HepG2 (cell line): ENCODE measurements around the gene PIP5KL1. TPM values are rescaled to one million over a fixed set of nuclear protein-coding genes. Genes with fewer than 3 reads are reported as not detected.
A peak's percentile ranks its signal among the peaks of the same experiment; 100 is the strongest.

Source experiments
- ATF7-NPFF ChIP-seq: sonication (generic); formaldehyde crosslinking; IDR thresholded peaks from 2 replicates; pipeline ENCODE4 v1.8.1; 2023; ENCODE audit warnings: mild to moderate bottlenecking, low read depth, missing genetic modification reagents, moderate library complexity
- GABPA ChIP-seq, 2 experiments: IDR thresholded peaks; 2 replicates each; pipeline ENCODE4 v1.6.1; 2011 to 2016; ENCODE audit warnings: low read depth in 2 of 2, low read length in 1 of 2, missing biosample characterization in 1 of 2, missing genetic modification characterization in 1 of 2
- HNRNPH1 ChIP-seq: fragments of 200-400 bp; formaldehyde crosslinking; optimal IDR thresholded peaks from 2 replicates; pipeline ENCODE3; 2017; ENCODE audit warnings: mild to moderate bottlenecking, low read depth, low read length
- KDM5A ChIP-seq: fragments of 200-600 bp; sonication (generic); IDR thresholded peaks from 2 replicates; pipeline ENCODE4 v1.7.0; 2018; ENCODE audit warnings: antibody characterized with exemption, mild to moderate bottlenecking, low read length, borderline replicate concordance
- MED1 ChIP-seq: sonication (generic); formaldehyde crosslinking; IDR thresholded peaks from 2 replicates; pipeline ENCODE4 v1.4.0; 2020; ENCODE audit warnings: missing genetic modification reagents
- MTA1 ChIP-seq: sonication (generic); formaldehyde crosslinking; IDR thresholded peaks from 2 replicates; pipeline ENCODE4 v1.4.0; 2020; ENCODE audit warnings: missing genetic modification reagents, mild to moderate bottlenecking, borderline replicate concordance
- PAWR ChIP-seq: sonication (generic); formaldehyde crosslinking; IDR thresholded peaks from 2 replicates; pipeline ENCODE4 v1.4.0; 2020; ENCODE audit warnings: missing genetic modification reagents, mild to moderate bottlenecking, borderline replicate concordance
- PHF8 ChIP-seq: sonication (generic); formaldehyde crosslinking; IDR thresholded peaks from 2 replicates; pipeline ENCODE4 v1.5.0; 2020; ENCODE audit warnings: missing genetic modification reagents
- PLRG1 ChIP-seq: fragments of 450-650 bp; conservative IDR thresholded peaks from 2 replicates; pipeline ENCODE4 v1.6.1; 2016
- POLR2A ChIP-seq, 2 experiments: IDR thresholded peaks; 2 replicates each; pipeline ENCODE4 v1.6.1; 2011; ENCODE audit warnings: low read depth in 2 of 2, low read length in 2 of 2, mild to moderate bottlenecking in 1 of 2, moderate library complexity in 1 of 2; ENCODE audit not compliant: insufficient read depth in 1 of 2
- RFXAP ChIP-seq: sonication (generic); formaldehyde crosslinking; IDR thresholded peaks from 2 replicates; pipeline ENCODE4 v1.4.0; 2020; ENCODE audit warnings: missing genetic modification reagents, borderline replicate concordance
- SALL1 ChIP-seq: sonication (generic); formaldehyde crosslinking; IDR thresholded peaks from 2 replicates; pipeline ENCODE4 v1.8.0; 2022; ENCODE audit warnings: mild to moderate bottlenecking, missing genetic modification reagents
- SMAD3 ChIP-seq: sonication (generic); formaldehyde crosslinking; IDR thresholded peaks from 2 replicates; pipeline ENCODE4 v1.4.0; 2020; ENCODE audit warnings: missing genetic modification reagents
- TGIF2 ChIP-seq: IDR thresholded peaks from 2 replicates; pipeline ENCODE4 v1.6.1; 2016; ENCODE audit warnings: control low read depth, missing compliant biosample characterization
- ZIK1 ChIP-seq: sonication (generic); formaldehyde crosslinking; IDR thresholded peaks from 2 replicates; pipeline ENCODE4 v1.5.0; 2020; ENCODE audit warnings: mild to moderate bottlenecking, low read depth, missing genetic modification reagents, borderline replicate concordance
- ZNF101 ChIP-seq: sonication (generic); formaldehyde crosslinking; IDR thresholded peaks from 2 replicates; pipeline ENCODE4 v1.4.0; 2020; ENCODE audit warnings: mild to moderate bottlenecking, low read depth, missing genetic modification reagents, borderline replicate concordance
- ZNF3 ChIP-seq: IDR thresholded peaks from 2 replicates; pipeline ENCODE4 v1.7.0; 2017; ENCODE audit warnings: inconsistent platforms
- ZNF556 ChIP-seq: sonication (generic); formaldehyde crosslinking; IDR thresholded peaks from 2 replicates; pipeline ENCODE4 v1.4.0; 2020; ENCODE audit warnings: mild to moderate bottlenecking, missing genetic modification reagents, borderline replicate concordance
- ZNF772 ChIP-seq: sonication (generic); formaldehyde crosslinking; IDR thresholded peaks from 2 replicates; pipeline ENCODE4 v1.5.0; 2020; ENCODE audit warnings: mild to moderate bottlenecking, missing genetic modification reagents
- ZNF792 ChIP-seq: IDR thresholded peaks from 2 replicates; pipeline ENCODE4 v1.6.1; 2016
- ZNF883 ChIP-seq: sonication (generic); formaldehyde crosslinking; IDR thresholded peaks from 2 replicates; pipeline ENCODE4 v1.5.1; 2020; ENCODE audit warnings: mild to moderate bottlenecking, missing genetic modification reagents; ENCODE audit errors: not compliant biosample characterization
- polyA plus RNA-seq, 8 experiments: library from polyadenylated mRNA; depleted of rRNA in 3 of 8; stranded (reverse) in 7 of 8; unstranded in 1 of 8; fragments of >200 nt; fragmentation: Illumina TruSeq in 4 of 8; extraction: Trizol in 4 of 8; gene quantifications; 2 replicates each; pipeline versions ENCODE4 v1.2.1 to v1.2.3, GENCODE V29; 2011 to 2016; ENCODE audit warnings: low read depth in 4 of 8, missing spikeins in 1 of 8, mixed read lengths in 1 of 8; ENCODE audit not compliant: insufficient read depth in 1 of 8
- total RNA-seq, 5 experiments: library from RNA; depleted of rRNA; stranded (reverse); fragments of >200 nt; fragmentation: Illumina TruSeq; extraction: Trizol; gene quantifications; 2 replicates each; pipeline ENCODE4 v1.2.3, GENCODE V29; 2016; ENCODE audit warnings: low read depth in 1 of 5
- TF ChIP-seq, protein P1 (sequence below), 2 experiments: IDR thresholded peaks; 2 replicates each; pipeline ENCODE4 v1.6.1; 2011 to 2012; ENCODE audit warnings: low read length in 2 of 2, borderline replicate concordance in 1 of 2, low read depth in 1 of 2, mild to moderate bottlenecking in 1 of 2, moderate library complexity in 1 of 2
- TF ChIP-seq, protein P2 (sequence below): sonication (generic); formaldehyde crosslinking; IDR thresholded peaks from 2 replicates; pipeline ENCODE4 v1.4.0; 2020; ENCODE audit warnings: missing genetic modification reagents

PIP5KL1 gene
- total and polyA plus RNA-seq, 2 of the 13 experiments (the other 11 are each of a cell fraction or from before 2014, with no cell fraction given): 0.20 to 0.49 TPM

GRCh38 chr9:127903557-127904475 lies 26.8 kb downstream of the PIP5KL1 start (continued):
- TF ChIP-seq RFXAP (CRISPR knock-in tag): peak; percentile 34; the same call in 1 of the 2 replicates
- TF ChIP-seq MED1 (CRISPR knock-in tag): peak; percentile 92
- peak; percentile 66; the same call in 1 of the 2 replicates for TF ChIP-seq TGIF2 (CRISPR knock-in tag)
- TF ChIP-seq PHF8 (CRISPR knock-in tag): peak; percentile 42; the same call in 1 of the 2 replicates
- TF ChIP-seq ZIK1 (CRISPR knock-in tag): 0 out of 2 replicates have a peak, but pooled peaks have one; percentile 40
- peak; percentile 62; the same call in 1 of the 2 replicates for TF ChIP-seq SMAD3 (CRISPR knock-in tag)
- peak; percentile 64 for TF ChIP-seq ZNF792 (CRISPR knock-in tag)
- peak; percentile 58; the same call in 1 of the 2 replicates for TF ChIP-seq ZNF556 (CRISPR knock-in tag)
- no peak for TF ChIP-seq ATF7-NPFF (CRISPR knock-in tag)
- TF ChIP-seq ZNF772 (CRISPR knock-in tag): no peak
- TF ChIP-seq GABPA (IDR thresholded peaks at IDR 0.05; ENCODE audit: low read depth, low read length): no peak
- TF ChIP-seq GABPA (CRISPR knock-in tag; IDR thresholded peaks at IDR 0.05; ENCODE audit: low read depth): peak; percentile 74
- TF ChIP-seq, protein P1, sequence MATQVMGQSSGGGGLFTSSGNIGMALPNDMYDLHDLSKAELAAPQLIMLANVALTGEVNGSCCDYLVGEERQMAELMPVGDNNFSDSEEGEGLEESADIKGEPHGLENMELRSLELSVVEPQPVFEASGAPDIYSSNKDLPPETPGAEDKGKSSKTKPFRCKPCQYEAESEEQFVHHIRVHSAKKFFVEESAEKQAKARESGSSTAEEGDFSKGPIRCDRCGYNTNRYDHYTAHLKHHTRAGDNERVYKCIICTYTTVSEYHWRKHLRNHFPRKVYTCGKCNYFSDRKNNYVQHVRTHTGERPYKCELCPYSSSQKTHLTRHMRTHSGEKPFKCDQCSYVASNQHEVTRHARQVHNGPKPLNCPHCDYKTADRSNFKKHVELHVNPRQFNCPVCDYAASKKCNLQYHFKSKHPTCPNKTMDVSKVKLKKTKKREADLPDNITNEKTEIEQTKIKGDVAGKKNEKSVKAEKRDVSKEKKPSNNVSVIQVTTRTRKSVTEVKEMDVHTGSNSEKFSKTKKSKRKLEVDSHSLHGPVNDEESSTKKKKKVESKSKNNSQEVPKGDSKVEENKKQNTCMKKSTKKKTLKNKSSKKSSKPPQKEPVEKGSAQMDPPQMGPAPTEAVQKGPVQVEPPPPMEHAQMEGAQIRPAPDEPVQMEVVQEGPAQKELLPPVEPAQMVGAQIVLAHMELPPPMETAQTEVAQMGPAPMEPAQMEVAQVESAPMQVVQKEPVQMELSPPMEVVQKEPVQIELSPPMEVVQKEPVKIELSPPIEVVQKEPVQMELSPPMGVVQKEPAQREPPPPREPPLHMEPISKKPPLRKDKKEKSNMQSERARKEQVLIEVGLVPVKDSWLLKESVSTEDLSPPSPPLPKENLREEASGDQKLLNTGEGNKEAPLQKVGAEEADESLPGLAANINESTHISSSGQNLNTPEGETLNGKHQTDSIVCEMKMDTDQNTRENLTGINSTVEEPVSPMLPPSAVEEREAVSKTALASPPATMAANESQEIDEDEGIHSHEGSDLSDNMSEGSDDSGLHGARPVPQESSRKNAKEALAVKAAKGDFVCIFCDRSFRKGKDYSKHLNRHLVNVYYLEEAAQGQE (IDR thresholded peaks at IDR 0.05; ENCODE audit: borderline replicate concordance in 1 of 2, low read depth in 1 of 2, low read length in 2 of 2): 0 out of 4 replicates have a peak, but pooled peaks of 1 of the 2 experiments have one; percentile 27
- TF ChIP-seq, protein P2, sequence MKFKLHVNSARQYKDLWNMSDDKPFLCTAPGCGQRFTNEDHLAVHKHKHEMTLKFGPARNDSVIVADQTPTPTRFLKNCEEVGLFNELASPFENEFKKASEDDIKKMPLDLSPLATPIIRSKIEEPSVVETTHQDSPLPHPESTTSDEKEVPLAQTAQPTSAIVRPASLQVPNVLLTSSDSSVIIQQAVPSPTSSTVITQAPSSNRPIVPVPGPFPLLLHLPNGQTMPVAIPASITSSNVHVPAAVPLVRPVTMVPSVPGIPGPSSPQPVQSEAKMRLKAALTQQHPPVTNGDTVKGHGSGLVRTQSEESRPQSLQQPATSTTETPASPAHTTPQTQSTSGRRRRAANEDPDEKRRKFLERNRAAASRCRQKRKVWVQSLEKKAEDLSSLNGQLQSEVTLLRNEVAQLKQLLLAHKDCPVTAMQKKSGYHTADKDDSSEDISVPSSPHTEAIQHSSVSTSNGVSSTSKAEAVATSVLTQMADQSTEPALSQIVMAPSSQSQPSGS (CRISPR knock-in tag): 0 out of 2 replicates have a peak, but pooled peaks have one; percentile 30
- TF ChIP-seq HNRNPH1: peak; percentile 25
- peak; percentile 89 for TF ChIP-seq SALL1 (CRISPR knock-in tag)
- no peak for TF ChIP-seq ZNF101 (CRISPR knock-in tag)
- TF ChIP-seq PLRG1: no peak
- no peak for TF ChIP-seq ZNF3 (CRISPR knock-in tag)
- no peak for TF ChIP-seq KDM5A
- no peak for TF ChIP-seq PAWR (CRISPR knock-in tag)
- TF ChIP-seq ZNF883 (CRISPR knock-in tag): peak; percentile 37
- peak; percentile 45; the same call in 1 of the 2 replicates for TF ChIP-seq MTA1 (CRISPR knock-in tag)
- 0 out of 4 replicates have a peak, but pooled peaks of 1 of the 2 experiments have one; percentile 32 for TF ChIP-seq POLR2A (IDR thresholded peaks at IDR 0.05; ENCODE audit: insufficient read depth in 1 of 2, low read depth in 2 of 2, low read length in 2 of 2)
